CD4-positive, alpha-beta memory T cell (primary cell): ENCODE measurements around the gene C3. TPM values are rescaled to one million over a fixed set of nuclear protein-coding genes. Genes with fewer than 3 reads are reported as not detected.

Source experiments
- CTCF ChIA-PET: fragments of 350-600 bp; sonication (Branson Sonifier 250); formaldehyde crosslinking; loops from one replicate; lab custom pipeline; 2021; ENCODE audit warnings: inconsistent platforms; ENCODE audit not compliant: partially characterized antibody; lab: Charles Lee
- POLR2A ChIA-PET: fragments of 350-600 bp; sonication (Branson Sonifier 250); formaldehyde crosslinking; loops from one replicate; lab custom pipeline; 2021; ENCODE audit not compliant: partially characterized antibody; lab: Charles Lee
- DNase-seq, 5 donors: peaks; one replicate each; pipeline versions ENCODE4 v3.0.0 to v3.0.0-alpha.2; 2020 to 2022; ENCODE audit warnings: mixed read lengths in 1 of 5
- H3K27ac ChIP-seq: one replicate; pipeline ENCODE4 v1.7.0; 2013; ENCODE audit warnings: low read depth, low read length
- H3K27me3 ChIP-seq: 2 replicates; pipeline ENCODE4 v1.7.0; 2013; ENCODE audit warnings: mild to moderate bottlenecking, low read length, moderate library complexity; ENCODE audit not compliant: insufficient read depth
- H3K36me3 ChIP-seq: 2 replicates; pipeline ENCODE4 v1.7.0; 2013; ENCODE audit warnings: mild to moderate bottlenecking, low read length, moderate library complexity; ENCODE audit not compliant: insufficient read depth
- H3K4me1 ChIP-seq: 2 replicates; pipeline ENCODE4 v1.7.0; 2013; ENCODE audit warnings: mild to moderate bottlenecking, low read length, moderate library complexity; ENCODE audit not compliant: insufficient read depth
- H3K4me3 ChIP-seq, 2 donors: one replicate each; pipeline ENCODE4 v1.7.0; 2013; ENCODE audit warnings: low read length in 2 of 2, mild to moderate bottlenecking in 1 of 2
- H3K9me3 ChIP-seq, 2 donors: one replicate each; pipeline ENCODE4 v1.7.0; 2013; ENCODE audit warnings: low read length in 2 of 2, control low read depth in 1 of 2; ENCODE audit not compliant: control insufficient read depth in 1 of 2
- H3K27ac Mint-ChIP-seq, 7 donors: one replicate each; pipeline ENCODE4 v1.8.0; 2020 to 2021; ENCODE audit warnings: mixed read lengths in 7 of 7, mild to moderate bottlenecking in 6 of 7, inconsistent platforms in 3 of 7, moderate library complexity in 3 of 7
- H3K27me3 Mint-ChIP-seq, 2 donors: one replicate each; pipeline ENCODE4 v1.8.0; 2020 to 2021; ENCODE audit warnings: mixed read lengths in 2 of 2
- H3K36me3 Mint-ChIP-seq, 2 donors: one replicate each; pipeline ENCODE4 v1.8.0; 2020 to 2021; ENCODE audit warnings: mixed read lengths in 2 of 2, inconsistent platforms in 1 of 2, mild to moderate bottlenecking in 1 of 2
- H3K4me1 Mint-ChIP-seq, 4 donors: one replicate each; pipeline ENCODE4 v1.8.0; 2020 to 2021; ENCODE audit warnings: mixed read lengths in 4 of 4, mild to moderate bottlenecking in 1 of 4
- H3K4me3 Mint-ChIP-seq, 8 donors: one replicate each; pipeline ENCODE4 v1.8.0; 2020 to 2021; ENCODE audit warnings: mixed read lengths in 8 of 8, mild to moderate bottlenecking in 7 of 8, moderate library complexity in 6 of 8, inconsistent platforms in 3 of 8
- H3K9me3 Mint-ChIP-seq, 8 donors: one replicate each; pipeline ENCODE4 v1.8.0; 2020 to 2021; ENCODE audit warnings: mixed read lengths in 8 of 8, mild to moderate bottlenecking in 5 of 8, inconsistent platforms in 3 of 8, moderate library complexity in 1 of 8
- intact Hi-C: fragments of 100-400 bp; cut with micrococcal nuclease; formaldehyde crosslinking; loops from one replicate; pipeline ENCODE4 v1.15.1; 2023
- polyA plus RNA-seq, 2 donors: library from polyadenylated mRNA; unstranded; fragments of 300-500 nt; fragmentation: Illumina TruSeq; gene quantifications; one replicate each; pipeline ENCODE4 v1.2.3, GENCODE V29; 2021
- total RNA-seq, 2 experiments: library from RNA; stranded (reverse); gene quantifications; one replicate each; pipeline ENCODE4 v1.2.3, GENCODE V29; 2021

C3 gene
- total and polyA plus RNA-seq, 4 experiments from 2014 or later: 1.5 to 2.2 TPM; not detected in 2

DNA sequence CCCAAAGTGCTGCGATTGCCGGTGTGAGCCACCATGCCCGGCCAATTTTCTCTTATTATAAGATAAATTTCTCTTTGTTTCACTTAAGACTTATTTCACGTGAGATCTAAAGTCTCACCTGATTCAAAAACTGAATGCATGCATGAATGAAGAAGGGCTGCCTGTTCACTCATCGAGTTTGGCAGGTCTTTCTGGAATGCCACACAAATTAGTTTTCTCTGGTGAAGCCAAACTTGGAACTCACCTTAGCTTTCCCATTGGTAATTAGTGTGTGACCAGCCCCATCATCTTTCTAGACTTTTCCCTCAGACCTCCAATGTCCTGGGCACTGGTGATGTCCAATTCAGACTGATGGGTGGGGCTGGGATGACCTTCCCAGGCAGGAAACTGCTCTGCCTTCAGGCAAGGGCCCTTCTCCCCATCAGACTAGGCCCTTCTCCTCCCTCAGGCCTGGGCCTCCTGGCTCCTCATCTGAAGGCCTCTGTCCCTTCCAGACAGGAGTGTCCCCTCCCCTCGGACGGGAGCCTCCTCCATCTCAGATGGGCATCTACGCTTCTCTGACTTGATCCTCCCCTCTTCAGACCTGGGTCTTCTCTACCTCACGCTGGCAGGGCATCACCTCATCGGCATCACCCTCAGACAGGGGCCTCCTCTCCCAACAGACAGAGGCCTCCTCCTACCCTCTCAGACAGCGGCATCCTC, 14.4 kb downstream of the C3 start:
- intact Hi-C loops: no loop called here
- no peaks in the 10 kb centered on the region for H3K36me3 Mint-ChIP-seq
- H3K9me3 ChIP-seq: no peaks in the 10 kb centered on the region
- H3K27me3 Mint-ChIP-seq: peaks cover 5 to 13% of the 10 kb centered on the region in 2 donors
- DNase-seq: no peak
- H3K9me3 Mint-ChIP-seq: no peaks in the 10 kb centered on the region
- CTCF ChIA-PET: no interaction called here
- no peak overlapping the region for H3K4me3 ChIP-seq
- H3K4me3 Mint-ChIP-seq: no peak overlapping the region
- H3K4me1 ChIP-seq: peaks cover 7% of the 10 kb centered on the region
- peaks cover 4% of the 10 kb centered on the region for H3K27me3 ChIP-seq
- no peaks in the 10 kb centered on the region for H3K36me3 ChIP-seq
- peak overlapping the region in 2 of 7 donors; percentile 29 to 73 for H3K27ac Mint-ChIP-seq
- H3K4me1 Mint-ChIP-seq: peaks cover 8 to 10% (median 9%) of the 10 kb centered on the region in 4 donors
- POLR2A ChIA-PET: no interaction called here
- H3K27ac ChIP-seq: no peak overlapping the region

GRCh38 chr19:6700586-6701316, 19.7 kb downstream of the C3 start:
- intact Hi-C loops: no loop called here
- CTCF ChIA-PET: no interaction called here

DNA sequence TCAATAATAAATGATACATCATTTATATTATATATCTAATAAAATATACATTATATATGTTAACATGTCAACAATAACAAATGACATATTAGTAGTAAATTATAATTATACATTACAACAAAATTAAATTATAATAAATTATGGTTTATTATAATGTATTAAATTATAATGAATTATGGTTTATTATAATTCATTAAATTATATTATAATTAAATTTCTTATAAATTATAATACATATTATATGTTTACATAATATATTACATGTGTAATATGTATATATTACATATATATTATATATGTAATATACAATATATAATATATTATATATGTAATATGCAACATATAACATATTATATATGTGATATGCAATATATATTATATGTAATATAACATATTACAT, 20.5 kb downstream of the C3 start:
- no peaks in the 10 kb centered on the region for H3K27me3 Mint-ChIP-seq
- no peak overlapping the region for H3K4me3 ChIP-seq

More at GRCh38 chr19:6700586-6701316, 19.7 kb downstream of the C3 start:
- no peaks in the 10 kb centered on the region for H3K27me3 ChIP-seq
- H3K27me3 Mint-ChIP-seq: no peaks in the 10 kb centered on the region
- no peak overlapping the region for H3K4me3 Mint-ChIP-seq
- H3K9me3 ChIP-seq: no peaks in the 10 kb centered on the region
- DNase-seq: no peak
- H3K36me3 ChIP-seq: no peaks in the 10 kb centered on the region
- H3K36me3 Mint-ChIP-seq: no peaks in the 10 kb centered on the region
- POLR2A ChIA-PET: no interaction called here
- no peak overlapping the region for H3K27ac ChIP-seq
- H3K4me3 ChIP-seq: no peak overlapping the region
- H3K4me1 ChIP-seq: no peaks in the 10 kb centered on the region
- no peaks in the 10 kb centered on the region for H3K9me3 Mint-ChIP-seq
- no peak overlapping the region for H3K27ac Mint-ChIP-seq
- peaks cover 0 to 2% (median 0%) of the 10 kb centered on the region in 4 donors for H3K4me1 Mint-ChIP-seq

DNA sequence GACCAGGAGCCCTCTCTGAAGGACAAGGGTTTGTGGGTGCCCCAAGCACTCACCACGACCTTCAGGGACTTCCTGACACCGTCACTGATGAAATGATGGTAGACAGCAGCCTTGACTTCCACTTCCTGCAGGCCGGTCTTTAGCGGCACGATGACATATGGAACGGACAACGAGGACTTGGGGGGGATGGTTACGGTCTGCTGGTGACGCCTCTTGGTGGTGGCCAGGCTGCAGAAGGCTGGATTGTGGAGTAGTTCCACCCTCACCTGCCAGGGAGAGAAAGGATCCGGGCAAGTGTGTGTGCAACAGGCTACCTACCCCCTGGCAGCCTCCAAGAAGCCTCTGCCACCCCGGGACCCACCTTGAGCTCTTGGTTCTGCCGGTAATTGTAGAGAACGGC, 23.2 kb downstream of the C3 start:
- H3K9me3 ChIP-seq: no peaks in the 10 kb centered on the region
- peak overlapping the region in 1 of 7 donors; percentile 12 for H3K27ac Mint-ChIP-seq
- H3K27me3 ChIP-seq: no peaks in the 10 kb centered on the region
- H3K27me3 Mint-ChIP-seq: no peaks in the 10 kb centered on the region
- H3K27ac ChIP-seq: no peak overlapping the region
- intact Hi-C loops: no loop called here
- ChIA-PET CTCF (interaction anchor here (1.0 to 1.3 kb wide), 2 partner anchors 11 to 166 kb away, joined by 3 to 5 read pairs; no protein-coding TSS in a partner anchor), POLR2A (no interaction called here)
- H3K4me1 Mint-ChIP-seq: peaks cover 0 to 2% (median 0%) of the 10 kb centered on the region in 4 donors
- no peaks in the 10 kb centered on the region for H3K4me1 ChIP-seq
- no peaks in the 10 kb centered on the region for H3K9me3 Mint-ChIP-seq
- no peaks in the 10 kb centered on the region for H3K36me3 ChIP-seq
- no peak overlapping the region for H3K4me3 ChIP-seq
- H3K36me3 Mint-ChIP-seq: no peaks in the 10 kb centered on the region
- no peak for DNase-seq
- H3K4me3 Mint-ChIP-seq: no peak overlapping the region

More for the DNA sequence above, 20.5 kb downstream of the C3 start:
- H3K9me3 Mint-ChIP-seq: no peaks in the 10 kb centered on the region
- no peaks in the 10 kb centered on the region for H3K4me1 ChIP-seq
- H3K27me3 ChIP-seq: no peaks in the 10 kb centered on the region
- ChIA-PET POLR2A (no interaction called here), CTCF (no interaction called here)
- no peak overlapping the region for H3K27ac Mint-ChIP-seq
- no peaks in the 10 kb centered on the region for H3K36me3 Mint-ChIP-seq
- no peak overlapping the region for H3K4me3 Mint-ChIP-seq
- H3K36me3 ChIP-seq: no peaks in the 10 kb centered on the region
- no peak for DNase-seq
- H3K27ac ChIP-seq: no peak overlapping the region
- intact Hi-C loops: no loop called here
- H3K9me3 ChIP-seq: no peaks in the 10 kb centered on the region
- H3K4me1 Mint-ChIP-seq: peaks cover 0 to 2% (median 0%) of the 10 kb centered on the region in 4 donors

DNA sequence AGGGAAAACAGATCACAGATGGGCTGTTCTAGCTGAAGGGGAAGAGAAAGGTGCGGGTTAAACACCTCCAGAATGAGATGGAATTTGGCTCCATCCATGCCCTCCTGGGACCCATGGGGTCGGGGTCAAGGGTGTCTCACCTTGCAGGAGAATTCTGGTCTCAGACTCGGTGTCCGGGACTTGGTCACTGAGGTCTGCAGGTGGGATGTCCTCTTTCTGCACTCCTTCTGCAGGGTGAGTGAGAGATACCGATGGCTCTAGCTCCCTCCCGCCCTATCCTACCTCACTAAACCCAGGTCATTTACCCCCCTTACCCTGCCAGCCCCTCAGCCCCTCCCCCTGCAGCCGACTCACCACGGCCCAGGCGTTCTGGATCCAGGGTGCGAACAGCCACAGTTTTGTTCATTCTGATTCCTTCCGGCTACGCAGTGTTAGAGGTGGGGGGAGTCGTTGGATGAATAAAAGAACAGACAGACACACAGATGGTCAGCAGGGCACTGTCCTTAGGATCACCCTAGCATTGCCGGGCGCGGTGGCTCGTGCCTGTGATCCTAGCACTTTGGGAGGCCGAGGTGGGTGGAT, 24.1 kb downstream of the C3 start:
- no peak overlapping the region for H3K27ac ChIP-seq
- H3K36me3 ChIP-seq: no peaks in the 10 kb centered on the region
- Mint-ChIP-seq H3K9me3 (no peaks in the 10 kb centered on the region), H3K4me3 (no peak overlapping the region), H3K36me3 (no peaks in the 10 kb centered on the region), H3K27me3 (no peaks in the 10 kb centered on the region), H3K4me1 (peaks cover 0 to 2% (median 0%) of the 10 kb centered on the region in 4 donors), H3K27ac (no peak overlapping the region)
- H3K27me3 ChIP-seq: no peaks in the 10 kb centered on the region
- POLR2A ChIA-PET: no interaction called here
- intact Hi-C loops: no loop called here
- no peaks in the 10 kb centered on the region for H3K4me1 ChIP-seq
- CTCF ChIA-PET: interaction anchor here (1.3 kb wide), 1 partner anchor 11 kb away, joined by 3 read pairs; no protein-coding TSS in a partner anchor
- DNase-seq: no peak
- H3K4me3 ChIP-seq: no peak overlapping the region
- no peaks in the 10 kb centered on the region for H3K9me3 ChIP-seq

- DNase-seq: no peak
- Histone ChIP-seq H3K4me3 (no peak overlapping the region), H3K36me3 (no peaks in the 10 kb centered on the region), H3K9me3 (no peaks in the 10 kb centered on the region), H3K4me1 (no peaks in the 10 kb centered on the region), H3K27me3 (no peaks in the 10 kb centered on the region), H3K27ac (no peak overlapping the region)
- CTCF ChIA-PET: interaction anchor here (0.7 kb wide), 1 partner anchor 173 kb away, joined by 3 read pairs; no protein-coding TSS in a partner anchor
- intact Hi-C loops: no loop called here
- Mint-ChIP-seq H3K4me1 (peaks cover 0 to 2% (median 0%) of the 10 kb centered on the region in 4 donors), H3K4me3 (no peak overlapping the region), H3K27ac (no peak overlapping the region), H3K9me3 (no peaks in the 10 kb centered on the region), H3K27me3 (no peaks in the 10 kb centered on the region), H3K36me3 (no peaks in the 10 kb centered on the region)
- POLR2A ChIA-PET: no interaction called here
Observed at GRCh38 chr19:6694147-6694815, 26.2 kb downstream of the C3 start.

DNA sequence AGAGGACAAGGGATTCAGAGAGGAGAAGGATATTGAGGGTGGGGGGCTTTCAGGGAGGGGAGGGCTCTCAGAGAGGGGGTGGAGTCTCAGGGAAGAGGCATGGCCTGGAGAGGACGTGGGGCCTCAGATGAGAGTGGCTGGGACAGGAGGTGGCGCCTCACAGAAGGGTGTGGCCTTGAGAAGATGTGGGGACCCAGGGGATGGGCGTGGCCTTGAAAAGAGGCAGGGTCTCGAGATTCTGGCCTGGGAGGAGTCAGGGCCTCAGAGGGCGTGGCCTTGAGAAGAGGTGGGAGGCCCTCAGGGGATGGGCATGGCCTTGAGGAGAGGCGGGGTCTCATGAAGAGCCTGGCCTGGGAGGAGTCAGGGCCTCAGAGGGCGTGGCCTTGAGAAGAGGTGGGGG, 26.8 kb downstream of the C3 start:
- H3K4me3 ChIP-seq: no peak overlapping the region
- no peaks in the 10 kb centered on the region for H3K36me3 ChIP-seq
- H3K4me1 Mint-ChIP-seq: peaks cover 0 to 2% (median 0%) of the 10 kb centered on the region in 4 donors
- no peaks in the 10 kb centered on the region for H3K36me3 Mint-ChIP-seq
- no peak for DNase-seq
- no peaks in the 10 kb centered on the region for H3K9me3 Mint-ChIP-seq
- no peaks in the 10 kb centered on the region for H3K9me3 ChIP-seq
- intact Hi-C loops: no loop called here
- H3K4me3 Mint-ChIP-seq: no peak overlapping the region
- ChIA-PET CTCF (no interaction called here), POLR2A (no interaction called here)
- H3K27ac ChIP-seq: no peak overlapping the region
- no peaks in the 10 kb centered on the region for H3K27me3 Mint-ChIP-seq
- H3K27me3 ChIP-seq: no peaks in the 10 kb centered on the region
- H3K4me1 ChIP-seq: no peaks in the 10 kb centered on the region
- no peak overlapping the region for H3K27ac Mint-ChIP-seq
